KBM-7 (cell line): Measurements from ENCODE around the gene UBE2G1.

Source experiments
- DNase-seq: peaks from one replicate; pipeline ENCODE4 v3.0.0-alpha.2; 2015
- in situ Hi-C: fragments of 300-500 bp; cut with MboI; formaldehyde crosslinking; loops from 2 replicates; pipeline ENCODE4 v1.14.3; 2020; ENCODE audit warnings: low sequenced_read_pairs, low pct_unique_long_range_greater_than_20kb, mixed read lengths

UBE2G1 gene

DNA sequence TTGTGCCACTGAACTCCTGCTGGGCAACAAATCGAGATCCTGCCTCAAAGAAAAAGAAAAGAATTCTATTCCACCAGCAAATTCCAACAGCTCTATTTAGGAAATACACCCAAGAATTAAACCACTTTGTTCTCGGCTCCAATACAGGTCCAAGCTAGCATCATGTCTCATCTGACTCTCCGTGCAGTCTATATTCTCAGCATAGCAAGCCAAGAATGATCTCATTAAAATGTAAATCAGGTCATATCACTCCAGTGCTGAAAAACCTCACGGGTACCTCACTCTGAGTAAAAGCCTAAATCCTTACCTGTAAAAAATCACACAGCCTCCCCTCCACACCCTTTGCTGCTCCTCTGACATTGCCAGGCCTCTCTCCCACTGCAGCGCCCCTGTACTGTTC is 23.9 kb downstream of the UBE2G1 start:
- DNase-seq: no peak
- in situ Hi-C loops: no loop called here

DNA sequence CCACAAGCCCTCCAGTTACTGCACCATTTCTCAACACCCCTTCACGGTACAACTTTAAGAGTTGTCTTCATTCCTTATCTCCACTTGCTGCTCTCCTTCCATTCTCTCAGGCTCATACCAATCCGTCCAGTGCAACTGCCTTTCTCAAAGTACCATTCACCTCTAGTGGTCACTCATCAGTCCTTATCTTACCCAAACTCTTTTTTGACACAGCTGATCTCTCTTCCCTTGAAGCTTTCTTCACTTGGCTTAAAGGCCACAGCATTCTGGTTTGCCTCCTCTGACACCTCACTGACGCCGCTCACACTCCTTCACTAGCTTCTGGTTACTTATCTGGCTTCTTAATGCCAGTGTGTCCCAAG is 24.9 kb downstream of the UBE2G1 start:
- in situ Hi-C loops: no loop called here
- DNase-seq: no peak

DNA sequence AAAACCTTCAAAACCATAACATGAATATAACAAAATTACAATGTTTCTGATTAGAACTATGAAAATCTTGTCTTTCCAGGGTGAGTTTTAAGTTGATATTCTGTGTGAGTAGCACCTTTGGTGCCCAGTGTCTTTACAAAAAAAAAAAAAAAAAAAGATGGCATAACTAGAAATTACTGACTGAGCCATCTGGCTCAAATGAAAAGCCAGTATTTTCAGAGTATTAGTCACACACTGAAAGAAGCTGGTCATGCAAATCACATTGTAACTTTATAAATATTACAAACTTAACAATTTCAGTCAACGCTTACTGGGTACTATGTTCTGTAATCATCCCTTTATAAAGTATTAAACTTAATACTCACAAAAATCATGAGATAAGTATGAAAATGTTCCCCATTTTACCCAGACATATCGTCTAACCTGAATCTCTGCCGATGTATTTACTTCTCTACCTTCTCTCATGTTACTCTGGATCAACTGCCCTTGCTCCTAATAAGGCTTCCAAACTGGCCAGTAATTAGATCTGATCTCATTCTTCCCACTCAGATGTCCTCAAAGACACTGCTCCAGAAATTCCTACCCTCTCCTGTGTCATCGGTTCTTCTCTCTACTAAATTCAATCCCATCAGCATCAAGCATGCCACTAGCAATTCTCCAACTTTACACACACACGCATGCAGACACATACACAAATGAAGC is 25.4 kb downstream of the UBE2G1 start:
- no peak for DNase-seq
- in situ Hi-C loops: no loop called here

DNA sequence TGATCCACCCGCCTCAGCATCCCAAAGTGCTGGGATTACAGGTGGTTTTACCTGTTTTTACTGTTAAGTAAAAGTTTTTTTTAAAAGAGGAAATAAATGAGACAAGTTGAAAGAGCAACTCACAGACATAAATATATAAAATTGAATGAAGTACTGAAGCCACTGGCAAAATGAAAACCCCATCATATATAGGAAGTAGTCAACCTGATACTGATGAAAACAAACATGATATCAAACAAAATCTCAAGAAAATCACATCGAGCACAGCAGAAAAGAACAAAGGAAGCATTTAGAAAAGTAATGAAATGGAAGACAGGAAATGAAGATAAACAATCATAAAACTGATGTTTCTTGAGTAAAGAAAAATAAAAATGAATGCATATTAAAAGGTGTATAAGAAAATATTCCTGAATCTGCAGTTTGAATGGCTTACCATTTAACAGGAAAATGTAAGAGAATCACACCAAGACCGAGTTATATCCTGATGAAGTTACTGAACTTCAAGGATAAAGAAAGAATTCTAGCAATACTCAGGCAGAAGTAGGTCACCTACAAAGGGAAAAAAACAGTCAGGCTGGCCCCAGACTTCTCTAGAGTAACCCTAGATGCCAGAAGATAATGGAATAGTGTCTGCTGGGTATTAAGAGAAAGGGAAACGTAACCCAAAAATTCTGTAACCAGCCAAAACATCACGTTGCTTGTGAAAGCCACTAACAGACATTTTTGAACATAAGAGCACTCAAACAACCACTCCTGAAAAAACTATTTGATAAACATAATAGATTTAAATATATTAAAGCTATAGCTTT is 31.5 kb downstream of the UBE2G1 start:
- DNase-seq: no peak
- in situ Hi-C loops: no loop called here

DNA sequence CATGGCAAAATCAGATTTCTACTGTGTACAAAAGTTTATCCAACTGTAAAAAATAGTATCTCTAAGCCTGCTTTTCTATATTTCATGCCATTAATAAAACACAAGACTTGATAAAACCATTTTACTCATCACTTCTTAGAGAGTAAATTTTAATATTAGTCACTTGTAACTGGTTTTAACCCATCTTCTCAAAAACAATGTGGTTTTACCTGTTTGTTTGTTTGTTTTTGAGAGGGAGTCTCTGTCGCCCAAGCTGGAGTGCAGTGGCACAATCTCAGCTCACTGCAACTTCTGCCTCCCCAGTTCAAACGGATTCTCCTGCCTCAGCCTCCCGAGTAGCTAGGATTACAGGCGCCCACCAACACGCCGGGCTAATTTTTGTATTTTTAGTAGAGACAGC is 32.1 kb downstream of the UBE2G1 start:
- in situ Hi-C loops: no loop called here
- no peak for DNase-seq

DNA sequence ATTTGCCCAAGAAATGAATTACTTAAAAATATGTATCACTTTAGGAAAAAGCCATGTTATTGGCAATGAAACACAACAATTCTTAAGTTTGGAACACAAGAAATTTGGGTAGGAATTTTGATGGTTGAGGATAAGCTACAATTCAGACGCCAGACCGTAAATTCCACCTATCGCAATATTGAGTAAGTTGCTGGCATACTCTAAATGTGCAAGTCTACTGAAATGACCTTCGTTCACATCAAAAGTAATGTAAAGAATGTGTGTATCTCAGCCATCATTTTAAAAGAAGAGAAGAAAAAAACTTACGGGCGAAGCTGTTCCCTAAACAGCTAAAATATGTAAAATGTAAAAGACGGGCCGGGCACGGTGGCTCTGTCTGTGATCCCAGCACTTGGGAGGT is 33.4 kb downstream of the UBE2G1 start:
- in situ Hi-C loops: no loop called here
- no peak for DNase-seq

DNA sequence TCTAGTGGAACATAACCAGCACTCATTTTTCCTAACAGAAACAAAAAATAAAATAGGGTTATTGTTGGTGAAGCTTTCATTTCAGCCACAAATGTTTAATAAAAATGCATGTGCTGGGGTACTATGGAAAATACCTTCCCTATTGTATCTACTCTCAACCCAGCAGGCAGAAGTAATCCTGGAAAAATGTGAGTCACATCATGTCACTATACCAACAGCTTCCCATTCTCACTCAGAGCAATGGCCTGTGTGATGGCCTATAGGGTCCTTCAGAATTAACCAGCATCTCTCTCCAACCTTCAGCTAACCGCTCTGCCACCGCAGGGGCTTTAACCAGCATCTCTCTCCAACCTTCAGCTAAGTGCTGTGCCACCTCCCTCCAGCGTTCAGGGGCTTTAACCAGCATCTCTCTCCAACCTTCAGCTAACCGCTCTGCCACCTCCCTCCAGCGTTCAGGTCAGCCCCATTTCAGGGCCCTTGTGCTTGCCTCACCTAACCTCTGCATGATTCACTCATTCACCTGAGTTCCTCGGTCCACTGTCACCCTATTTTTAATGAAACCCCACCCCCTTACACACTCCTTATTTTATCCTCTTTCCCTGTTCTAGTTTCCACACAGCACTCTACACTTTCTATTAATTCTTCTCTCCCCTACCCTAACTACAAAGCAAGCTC is 34.0 kb downstream of the UBE2G1 start:
- DNase-seq: no peak
- in situ Hi-C loops: no loop called here

DNA sequence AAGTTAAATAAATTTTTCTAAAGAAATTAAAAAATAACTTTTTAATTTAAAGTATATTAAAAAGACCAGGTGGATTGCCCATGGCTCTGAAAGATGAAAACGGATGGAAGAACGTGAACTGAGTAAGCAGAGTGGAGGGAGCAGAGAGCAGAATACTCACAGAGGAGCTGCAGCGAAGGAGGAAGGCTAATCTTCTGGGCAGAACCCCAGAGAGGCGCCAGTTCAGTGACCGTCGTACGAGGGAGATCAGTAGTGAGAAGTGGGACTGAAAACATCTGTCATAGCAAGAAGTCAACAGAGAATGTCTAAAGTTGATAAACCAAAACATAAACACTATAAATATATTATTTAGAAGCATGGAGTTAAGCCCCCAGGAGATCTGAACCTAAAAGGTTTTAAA is 34.9 kb downstream of the UBE2G1 start:
- in situ Hi-C loops: no loop called here
- DNase-seq: no peak

DNA sequence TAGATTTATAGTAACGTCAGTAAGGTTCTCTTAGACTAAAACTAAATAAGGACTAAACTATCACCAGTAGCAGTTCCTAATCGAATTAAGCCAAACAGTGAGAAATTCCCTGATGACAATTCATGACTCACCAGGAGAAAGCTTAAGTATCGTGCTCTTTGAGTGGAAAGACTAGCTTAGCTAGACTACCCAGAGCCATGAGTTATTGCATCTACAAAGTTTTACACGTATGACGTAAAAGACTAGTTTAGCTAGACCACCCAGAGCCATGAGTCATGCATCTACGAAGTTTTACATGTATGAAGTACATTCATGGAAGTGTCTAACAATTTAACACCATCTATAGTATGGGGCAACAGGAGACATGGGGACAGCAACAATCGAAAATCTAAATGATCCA is 36.6 kb downstream of the UBE2G1 start:
- no peak for DNase-seq
- in situ Hi-C loops: no loop called here

DNA sequence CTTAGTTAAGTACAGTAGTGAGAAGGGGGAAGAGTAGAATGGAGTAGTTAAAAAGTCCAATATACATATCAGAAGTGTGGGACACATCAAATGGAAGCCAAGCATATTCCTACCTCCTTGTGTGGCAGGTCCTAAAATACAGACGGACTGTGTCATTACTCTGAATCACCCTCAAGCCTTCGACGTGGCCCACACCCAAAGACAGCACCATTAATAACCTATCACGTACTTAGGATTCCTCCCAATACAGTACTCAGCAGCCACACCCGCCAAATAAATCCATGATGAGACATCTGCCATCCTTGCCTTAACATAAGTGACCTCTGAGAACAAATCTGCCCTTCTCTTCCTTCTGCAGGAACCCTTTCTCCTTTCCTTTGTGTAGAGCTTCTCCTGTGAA is 38.9 kb downstream of the UBE2G1 start:
- in situ Hi-C loops: no loop called here
- DNase-seq: no peak

DNA sequence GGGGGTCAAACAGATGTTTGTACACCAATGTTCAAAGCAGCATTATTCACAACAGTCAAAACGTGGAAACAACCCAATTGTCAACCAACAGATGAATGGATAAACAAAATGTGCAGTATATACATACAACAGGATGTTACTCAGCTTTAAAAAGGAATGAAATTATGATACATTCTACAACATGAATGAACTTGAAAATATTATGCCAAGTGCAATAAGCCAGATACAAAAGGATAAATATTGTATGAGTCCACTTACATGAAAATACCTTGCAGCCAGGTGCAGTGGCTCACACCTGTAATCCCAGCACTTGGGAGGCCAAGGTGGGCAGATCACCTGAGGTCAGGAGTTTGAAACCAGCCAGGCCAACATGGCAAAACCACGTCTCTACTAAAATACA is 39.9 kb downstream of the UBE2G1 start:
- in situ Hi-C loops: no loop called here
- DNase-seq: no peak

DNA sequence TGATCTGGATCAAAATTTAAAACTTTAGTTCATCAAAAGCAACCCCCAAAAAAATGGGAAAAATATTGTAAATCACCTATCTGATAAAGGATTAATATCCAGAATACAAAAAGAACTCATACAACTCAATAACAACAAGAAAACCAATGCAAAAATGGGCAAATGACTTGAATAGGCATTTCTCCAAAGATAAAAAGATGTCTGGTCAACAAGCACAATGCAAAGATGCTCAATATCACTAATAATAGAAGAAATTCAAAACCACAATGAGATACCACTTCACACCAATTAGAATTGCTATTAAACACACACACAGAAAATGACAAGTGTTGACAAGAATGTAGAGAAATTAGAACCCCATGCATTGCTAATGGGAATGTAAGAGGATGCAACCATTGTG is 40.4 kb downstream of the UBE2G1 start:
- no peak for DNase-seq
- in situ Hi-C loops: no loop called here

DNA sequence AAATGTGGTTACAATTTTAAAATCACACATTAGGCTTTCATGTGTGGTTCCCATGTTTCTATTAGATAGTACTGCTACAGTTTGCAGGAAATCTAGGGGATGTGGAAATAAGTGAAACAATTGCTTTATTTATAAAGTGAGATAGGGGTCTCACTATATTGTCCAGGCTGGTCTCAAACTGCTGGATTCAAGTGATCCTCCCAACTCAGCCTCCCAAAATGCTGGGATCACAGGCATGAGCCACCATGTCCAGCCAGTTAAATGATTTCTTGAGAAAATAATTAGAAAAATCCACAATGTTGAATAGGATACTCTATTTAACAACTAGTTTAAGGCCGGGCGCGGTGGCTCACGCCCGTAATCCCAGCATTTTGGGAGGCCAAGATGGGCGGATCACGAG is 42.0 kb downstream of the UBE2G1 start:
- DNase-seq: no peak
- in situ Hi-C loops: no loop called here

DNA sequence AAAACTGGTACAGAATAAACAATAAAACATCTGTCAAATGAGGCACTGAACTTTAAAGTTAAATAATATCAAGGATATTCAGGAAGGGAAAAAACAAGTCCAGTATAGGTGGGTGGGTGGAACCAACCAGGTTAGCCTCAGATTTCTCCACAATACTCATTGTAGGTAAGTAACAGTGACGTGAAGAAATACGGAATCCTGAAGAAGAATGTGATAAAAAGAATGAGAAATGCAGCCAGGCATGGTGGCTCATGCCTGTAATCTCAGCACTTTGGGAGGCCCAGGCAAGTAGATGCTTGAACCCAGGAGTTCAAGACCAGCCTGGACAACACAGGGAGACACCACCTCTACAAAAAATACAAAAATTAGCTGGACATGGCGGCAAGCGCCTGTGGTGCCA is 47.3 kb downstream of the UBE2G1 start:
- in situ Hi-C loops: no loop called here
- DNase-seq: no peak

DNA sequence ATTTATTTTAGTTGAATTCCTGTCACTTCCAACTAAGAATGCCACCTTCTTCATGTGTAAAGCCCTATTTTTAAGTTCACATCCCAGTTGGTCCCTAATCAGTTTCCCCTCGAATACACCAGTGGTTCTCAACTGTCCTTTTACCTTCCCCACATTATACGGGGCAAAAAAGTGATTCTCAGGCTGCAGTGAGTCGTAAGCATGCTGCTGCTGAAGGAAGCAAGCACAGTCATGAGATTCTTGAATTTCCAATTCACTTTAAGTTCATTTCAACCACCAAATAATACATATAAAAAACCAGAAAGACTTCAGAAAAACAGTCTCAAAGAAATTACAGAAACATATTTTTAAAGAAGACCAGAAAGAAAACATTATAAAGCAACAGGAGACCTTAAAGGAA is 47.9 kb downstream of the UBE2G1 start:
- in situ Hi-C loops: no loop called here
- no peak for DNase-seq

DNA sequence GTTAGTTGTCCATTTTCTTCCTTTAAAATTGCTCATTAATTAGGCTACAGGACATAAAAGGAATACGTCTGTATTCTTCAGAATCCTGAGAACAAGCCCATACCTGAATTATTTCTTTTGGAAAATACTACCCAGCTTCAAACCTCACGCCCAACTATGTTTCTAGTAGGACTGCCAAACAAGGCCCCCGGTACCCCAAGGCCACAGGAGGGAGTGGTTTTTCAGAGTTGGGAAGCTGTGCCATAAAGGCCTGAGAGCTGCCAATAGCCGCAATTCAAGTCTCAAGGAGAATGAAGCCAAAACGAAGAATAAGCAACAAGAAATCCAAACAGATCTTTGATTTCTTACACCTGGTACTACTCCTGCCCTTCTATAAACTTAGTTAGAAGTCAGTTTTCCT is 48.3 kb downstream of the UBE2G1 start:
- DNase-seq: no peak
- in situ Hi-C loops: no loop called here

DNA sequence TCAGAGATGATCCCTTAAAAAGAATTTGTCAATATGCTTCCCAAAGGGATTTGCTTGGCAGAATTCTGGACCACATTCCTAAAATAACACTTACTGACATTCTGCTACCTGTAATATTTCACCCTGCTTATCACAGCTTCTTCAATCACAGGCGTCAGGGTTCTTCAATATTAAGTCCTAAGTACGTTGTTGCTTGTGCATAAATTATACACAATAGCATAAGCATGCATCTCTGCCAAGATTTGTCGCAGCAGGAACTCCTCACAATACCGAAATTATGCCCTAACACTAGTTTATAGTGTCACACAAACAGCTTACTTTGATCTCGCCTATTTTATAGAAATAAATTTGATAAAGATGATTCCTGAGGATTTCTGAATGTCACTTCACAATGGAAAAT is 48.9 kb downstream of the UBE2G1 start:
- in situ Hi-C loops: no loop called here
- DNase-seq: no peak

DNA sequence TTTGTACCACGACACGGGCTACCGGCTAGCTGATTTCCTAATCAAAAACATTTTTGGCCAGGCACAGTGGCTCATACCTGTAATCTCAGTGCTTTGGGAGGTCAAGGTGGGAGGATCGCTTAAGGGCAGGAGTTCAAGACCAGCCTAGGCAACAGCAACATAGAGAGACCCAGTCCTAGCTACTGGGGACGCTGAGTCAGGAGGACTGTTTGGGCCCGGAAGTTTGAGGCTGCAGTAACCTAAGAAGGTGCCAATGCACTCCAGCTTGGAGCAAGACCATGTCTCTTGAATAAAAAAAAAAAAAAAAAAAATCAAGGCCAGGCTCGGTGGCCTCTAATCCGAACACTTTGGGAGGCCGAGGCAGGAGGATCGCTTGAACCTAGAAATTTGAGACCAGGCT is 49.8 kb downstream of the UBE2G1 start:
- in situ Hi-C loops: no loop called here
- DNase-seq: no peak

DNA sequence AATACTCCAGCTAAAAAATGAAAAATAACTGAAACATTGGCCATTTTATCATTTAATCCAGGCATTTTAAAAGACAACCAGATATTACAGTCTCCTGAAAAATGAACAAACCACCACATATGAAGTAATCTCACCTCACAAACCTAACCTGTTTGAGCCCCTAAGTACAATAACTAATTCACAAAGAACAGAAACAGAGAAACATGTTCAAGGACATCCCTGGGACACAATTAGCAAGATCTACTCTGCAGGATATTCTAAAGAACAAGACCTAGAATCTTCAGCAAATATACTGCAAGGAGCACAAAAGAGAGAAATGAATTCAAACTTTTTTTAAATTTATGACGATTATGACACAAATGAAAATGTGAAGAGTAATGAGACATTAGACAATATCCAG is 51.9 kb downstream of the UBE2G1 start:
- no peak for DNase-seq
- in situ Hi-C loops: no loop called here

DNA sequence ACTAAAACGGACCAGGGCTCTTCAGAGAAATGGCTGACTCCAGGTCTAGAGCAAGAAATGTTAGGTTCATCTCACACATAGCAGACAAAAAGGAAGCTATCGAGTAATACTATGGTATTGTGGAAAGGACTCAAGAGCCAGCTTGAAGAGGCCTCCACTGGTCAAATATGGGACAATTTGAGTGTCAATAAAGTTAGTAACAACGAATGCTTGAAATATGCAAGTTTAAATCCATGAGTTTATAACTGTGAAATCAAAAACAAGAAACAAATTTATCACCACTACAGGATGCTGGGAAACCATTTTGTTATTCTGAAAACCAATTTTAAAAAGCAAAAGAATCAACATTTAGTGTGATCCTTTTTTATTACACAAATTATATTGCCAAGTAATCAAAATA is 52.3 kb downstream of the UBE2G1 start:
- no peak for DNase-seq
- in situ Hi-C loops: no loop called here
